HG03439 (cell line): Measurements from ENCODE around the gene NALCN.

Experiments
- ATAC-seq: cut with Tn5 transposase; IDR thresholded peaks from one replicate; pipeline ENCODE4 v1.9.1; 2021; ENCODE audit warnings: mild to moderate bottlenecking, moderate library complexity; ENCODE audit not compliant: unreplicated experiment

Gene NALCN

DNA sequence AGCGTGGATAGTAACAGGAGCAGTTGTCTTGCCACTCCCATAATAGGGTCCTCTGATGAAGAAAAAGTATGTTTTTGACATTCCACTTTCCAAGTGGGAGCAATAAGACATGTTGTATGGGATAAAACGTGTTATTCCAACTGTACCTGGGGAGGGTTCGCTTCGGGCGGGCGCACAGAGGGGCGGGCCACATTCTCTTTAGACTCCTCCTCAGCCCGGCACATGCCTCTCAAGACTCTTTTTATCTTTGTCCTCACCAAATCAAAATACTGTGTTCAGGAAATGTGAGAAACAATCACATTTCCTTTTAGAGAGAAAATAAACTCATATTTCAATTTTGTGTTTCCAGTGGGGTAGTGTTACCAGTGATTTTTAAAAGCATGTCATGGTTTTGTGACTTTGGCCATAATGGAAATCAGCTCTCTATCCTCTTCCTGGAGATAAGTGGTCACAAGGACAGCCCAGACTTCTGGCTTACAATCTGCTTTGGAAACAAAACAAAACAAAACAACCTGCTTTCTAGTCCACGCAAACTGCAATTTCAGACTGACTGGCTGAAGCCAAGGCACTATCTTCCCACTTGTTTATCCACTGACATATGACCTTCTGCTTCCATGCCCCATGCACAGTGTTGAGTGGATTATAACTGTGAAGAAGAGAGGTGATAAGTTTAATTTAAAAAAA, 276.1 kb downstream of the NALCN start:
- ATAC-seq = no peak

DNA sequence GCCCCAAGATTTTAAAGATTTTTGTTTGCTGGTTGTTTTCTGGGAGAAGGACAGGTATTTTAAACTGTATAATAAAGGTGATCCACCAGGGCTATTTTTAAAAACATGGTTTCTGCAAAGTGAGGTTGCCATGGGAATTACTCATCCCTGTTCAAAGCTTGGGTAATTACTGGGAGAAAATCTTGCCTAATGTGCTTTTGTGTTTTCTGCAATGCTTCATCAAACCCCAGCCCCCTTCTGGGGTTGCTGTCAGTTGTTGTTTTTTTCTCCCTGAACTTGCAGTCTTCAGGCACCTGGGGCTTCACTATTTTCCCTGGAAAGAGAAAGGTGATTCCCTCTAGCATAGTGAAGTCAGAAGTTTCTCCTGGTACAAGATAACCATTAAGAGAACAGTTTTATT, 277.2 kb downstream of the NALCN start:
- ATAC-seq = no peak

GRCh38 chr13:101127741-101128353, 288.5 kb downstream of the NALCN start:
- ATAC-seq = no peak

- no peak for ATAC-seq
Observed at GRCh38 chr13:101123028-101123427, 293.3 kb downstream of the NALCN start.

- ATAC-seq = no peak
Observed at GRCh38 chr13:101121608-101122007, 294.7 kb downstream of the NALCN start.

- no peak for ATAC-seq
Observed at GRCh38 chr13:101120007-101120406, 296.3 kb downstream of the NALCN start.

GRCh38 chr13:101116826-101117225, 299.5 kb downstream of the NALCN start:
- ATAC-seq = no peak

DNA sequence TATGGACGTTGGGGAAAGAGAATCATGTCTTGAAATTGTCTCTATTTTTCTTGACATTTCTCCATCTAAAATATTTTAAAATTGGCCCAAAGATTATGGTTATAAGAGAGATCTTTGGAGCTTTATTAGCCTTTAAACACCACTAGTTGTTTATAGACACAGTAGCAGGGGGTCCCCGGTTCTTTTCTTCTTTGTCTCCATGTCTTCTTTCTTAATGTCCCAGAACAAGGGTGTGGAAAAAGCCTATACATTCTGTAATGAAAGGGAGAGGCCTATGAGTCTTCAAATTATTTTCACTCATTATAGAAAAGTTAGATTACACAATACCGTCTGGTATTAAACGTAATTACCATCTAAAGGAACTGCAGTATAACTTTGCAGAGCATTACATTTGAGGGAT, 300.0 kb downstream of the NALCN start:
- ATAC-seq = no peak

- ATAC-seq = no peak
Observed at GRCh38 chr13:101115762-101116171, 300.5 kb downstream of the NALCN start.

DNA sequence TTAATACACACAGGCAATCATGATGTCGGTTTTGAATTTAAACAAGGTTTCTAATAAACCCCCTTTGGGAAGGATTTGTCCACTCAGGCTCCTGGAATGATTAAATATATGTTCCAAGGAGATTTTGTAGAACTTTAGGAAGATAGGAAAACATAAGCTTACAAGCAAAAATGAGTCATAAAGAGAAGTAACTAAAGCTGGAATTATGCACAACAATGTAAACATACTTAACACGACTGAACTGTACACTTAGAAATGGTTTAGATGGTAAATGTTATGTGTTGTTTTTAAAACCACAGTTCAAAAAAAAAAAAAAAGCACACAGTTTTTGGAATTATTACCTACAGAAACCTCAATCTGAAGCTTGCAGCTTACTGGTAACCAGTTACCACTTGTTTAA, 304.4 kb downstream of the NALCN start:
- no peak for ATAC-seq

GRCh38 chr13:101109005-101109404, 307.3 kb downstream of the NALCN start:
- ATAC-seq = no peak

- no peak for ATAC-seq
Observed at GRCh38 chr13:101098873-101099272, 317.4 kb downstream of the NALCN start.

GRCh38 chr13:101092985-101093384, 323.3 kb downstream of the NALCN start:
- no peak for ATAC-seq

- no peak for ATAC-seq
Observed at GRCh38 chr13:101090287-101090686, 326.0 kb downstream of the NALCN start.

GRCh38 chr13:101085551-101085950, 330.8 kb downstream of the NALCN start:
- no peak for ATAC-seq

DNA sequence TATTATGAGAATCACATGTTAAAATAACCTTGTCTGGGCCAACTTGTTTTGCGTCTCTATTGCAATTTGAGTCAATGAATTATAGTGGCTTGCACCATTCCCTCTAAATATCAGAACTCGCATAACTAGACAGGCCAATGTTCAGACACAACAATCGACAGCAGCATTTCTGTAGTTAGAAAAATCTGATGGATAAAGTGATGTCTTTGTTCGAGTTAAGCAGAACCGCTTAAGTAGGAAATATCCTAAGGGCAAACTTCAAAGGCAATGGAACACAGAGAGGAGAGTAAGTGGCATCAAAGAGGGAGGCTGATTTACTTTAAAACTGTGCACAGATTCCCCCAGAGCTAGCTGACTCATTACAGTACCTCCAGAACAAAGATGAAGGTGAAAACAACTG, 333.9 kb downstream of the NALCN start:
- no peak for ATAC-seq

DNA sequence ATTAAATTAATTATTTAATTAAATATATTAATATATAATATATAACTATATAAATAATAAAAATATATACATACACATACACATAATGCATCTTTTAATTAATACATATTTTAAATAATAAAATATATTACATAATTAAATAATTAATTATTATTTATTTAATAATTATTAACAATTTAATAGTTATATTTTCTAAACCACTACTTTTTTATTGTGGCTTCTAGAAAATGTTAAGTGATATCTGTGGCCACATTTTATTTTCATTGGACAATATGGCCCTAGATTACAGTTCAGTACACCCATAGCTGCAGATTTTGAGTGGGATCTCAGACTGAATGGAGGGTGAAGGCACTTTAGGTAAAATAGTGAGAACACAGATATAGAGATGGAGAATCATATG, 335.7 kb downstream of the NALCN start:
- ATAC-seq = no peak

- no peak for ATAC-seq
Observed at GRCh38 chr13:101065329-101065728, 351.0 kb downstream of the NALCN start.

DNA sequence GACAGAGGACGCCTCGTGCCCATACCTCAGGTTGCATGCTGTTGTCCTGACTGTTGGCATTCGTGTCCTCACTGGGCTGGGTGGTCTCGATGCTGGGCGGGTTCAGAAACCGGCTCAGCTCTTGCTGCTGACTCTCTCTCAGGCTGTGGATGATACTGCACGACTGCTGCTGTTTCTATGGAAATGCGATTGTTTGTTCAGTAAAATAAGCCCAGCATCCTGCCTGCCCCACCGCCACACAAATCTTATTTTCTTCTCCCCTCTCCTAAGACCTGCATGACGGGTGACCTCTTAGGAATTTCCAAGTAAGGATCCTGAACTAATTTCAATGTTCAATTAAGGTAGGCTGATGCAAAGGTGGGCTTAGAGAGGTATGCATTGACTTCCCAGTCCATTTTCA, 356.5 kb downstream of the NALCN start:
- no peak for ATAC-seq

DNA sequence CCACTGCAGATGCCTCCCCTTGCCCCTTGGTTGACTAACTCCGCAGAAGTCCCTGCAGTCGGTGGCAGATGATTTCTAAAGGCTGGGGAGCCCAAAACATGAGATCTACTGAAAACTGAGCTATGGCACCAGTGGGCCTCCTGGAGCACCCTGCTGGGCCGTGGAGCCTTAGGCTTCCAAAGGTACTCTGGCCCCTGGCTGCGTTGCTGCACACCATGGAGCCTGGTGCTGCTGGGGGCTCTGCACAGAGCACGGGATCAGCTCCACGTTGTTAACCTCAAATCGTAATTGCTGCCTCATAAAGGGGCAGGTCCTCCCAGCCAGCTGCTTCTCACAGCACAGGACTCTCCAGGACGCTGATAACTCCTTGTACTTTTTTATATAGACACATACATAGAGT, 357.5 kb downstream of the NALCN start:
- ATAC-seq = no peak

DNA sequence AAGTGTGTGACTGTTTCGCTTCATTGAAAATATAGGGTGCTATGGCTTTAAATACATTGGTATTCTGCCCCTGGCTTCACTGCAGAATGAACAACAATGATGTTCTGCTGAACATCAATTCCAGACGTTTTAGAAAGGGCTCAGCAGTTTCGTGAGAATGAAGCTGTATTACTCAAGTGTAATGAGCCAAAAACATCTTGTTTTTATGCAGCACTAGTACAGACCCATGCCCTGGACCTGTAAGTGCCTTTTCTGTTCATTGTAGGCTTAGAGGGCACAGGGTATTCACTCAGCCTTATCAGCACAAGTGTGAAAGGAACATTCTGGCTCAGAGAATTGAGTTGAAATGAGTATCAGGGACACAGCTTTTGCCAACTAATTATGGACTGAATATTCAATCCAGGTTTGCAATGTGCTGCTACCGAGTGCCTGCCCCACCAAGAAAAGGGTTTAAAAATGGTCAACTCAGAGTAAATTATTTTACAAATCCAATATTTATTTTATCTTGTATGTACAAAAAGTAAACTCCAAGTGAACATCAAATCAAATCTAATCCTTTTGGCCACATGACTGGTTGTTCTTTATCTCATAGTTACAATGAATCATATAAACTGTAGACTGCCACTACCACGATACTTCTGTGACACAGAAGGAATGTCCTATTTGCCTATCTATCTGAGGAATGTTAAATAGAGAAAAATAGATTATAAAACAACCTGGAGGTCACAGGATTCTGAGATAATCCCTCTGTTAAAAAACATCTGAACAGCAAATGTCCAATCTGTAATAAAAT, 362.8 kb downstream of the NALCN start:
- no peak for ATAC-seq
